Hepatocyte (in vitro differentiated cells): ENCODE measurements around the gene RRP12. TPM values are rescaled to one million over a fixed set of nuclear protein-coding genes. Genes with fewer than 3 reads are reported as not detected.

ENCODE experiments used
- DNase-seq: peaks from one replicate; pipeline ENCODE4 v3.0.0-alpha.2; 2016; ENCODE audit warnings: low spot score
- H2AFZ ChIP-seq: fragments of 200-600 bp; sonication (generic); 2 replicates; pipeline ENCODE4 v1.6.0; 2016; ENCODE audit warnings: antibody characterized with exemption, mild to moderate bottlenecking
- H3K27ac ChIP-seq: fragments of 200-600 bp; sonication (generic); 2 replicates; pipeline ENCODE4 v1.5.1; 2016; ENCODE audit warnings: mild to moderate bottlenecking
- H3K27me3 ChIP-seq: fragments of 200-600 bp; sonication (generic); 2 replicates; pipeline ENCODE4 v1.6.1; 2016
- H3K36me3 ChIP-seq: fragments of 200-600 bp; sonication (generic); replicated peaks from 2 replicates; pipeline ENCODE4 v1.5.1; 2016; ENCODE audit warnings: low read depth; ENCODE audit not compliant: insufficient read depth
- H3K4me1 ChIP-seq: fragments of 200-600 bp; sonication (generic); 2 replicates; pipeline ENCODE4 v1.5.1; 2016; ENCODE audit warnings: mild to moderate bottlenecking, moderate library complexity; ENCODE audit not compliant: insufficient read depth
- H3K4me2 ChIP-seq: fragments of 200-600 bp; sonication (generic); 2 replicates; pipeline ENCODE4 v1.6.0; 2016
- H3K4me3 ChIP-seq: fragments of 200-600 bp; sonication (generic); 2 replicates; pipeline ENCODE4 v1.5.1; 2016; ENCODE audit warnings: mild to moderate bottlenecking
- H3K79me2 ChIP-seq: fragments of 200-600 bp; sonication (generic); 2 replicates; pipeline ENCODE4 v1.6.0; 2017; ENCODE audit warnings: mild to moderate bottlenecking
- H3K9me2 ChIP-seq: fragments of 200-600 bp; sonication (generic); replicated peaks from 2 replicates; pipeline ENCODE4 v1.6.0; 2017; ENCODE audit warnings: mild to moderate bottlenecking; ENCODE audit not compliant: insufficient read depth
- H3K9me3 ChIP-seq: fragments of 200-600 bp; sonication (generic); 2 replicates; pipeline ENCODE4 v1.5.1; 2016; ENCODE audit warnings: low read depth, mild to moderate bottlenecking
- H4K20me1 ChIP-seq: fragments of 200-600 bp; sonication (generic); 2 replicates; pipeline ENCODE4 v1.6.0; 2016; ENCODE audit warnings: mild to moderate bottlenecking; ENCODE audit not compliant: insufficient read depth, poor library complexity, severe bottlenecking
- CTCF ChIP-seq: fragments of 200-600 bp; sonication (generic); IDR thresholded peaks from 2 replicates; pipeline ENCODE4 v1.5.1; 2016; ENCODE audit warnings: antibody characterized with exemption, mild to moderate bottlenecking; ENCODE audit not compliant: poor library complexity
- EZH2 ChIP-seq: fragments of 200-600 bp; sonication (generic); IDR thresholded peaks from 2 replicates; pipeline ENCODE4 v1.6.1; 2016; ENCODE audit warnings: antibody characterized with exemption, mild to moderate bottlenecking, borderline replicate concordance
- EZH2phosphoT487 ChIP-seq: fragments of 200-600 bp; sonication (generic); IDR thresholded peaks from one replicate; pipeline ENCODE4 v1.6.1; 2018; ENCODE audit warnings: antibody characterized with exemption, mild to moderate bottlenecking, low read depth, moderate library complexity; ENCODE audit not compliant: unreplicated experiment, severe bottlenecking
- WGBS: methylation state at CpG from one replicate; pipeline ENCODE4 v1.1.6; 2016; ENCODE audit warnings: low lambda C conversion rate; ENCODE audit errors: missing lambda C conversion rate; 5-methylcytosine and 5-hydroxymethylcytosine counted together
- polyA plus RNA-seq: library from polyadenylated mRNA; unstranded; fragments of >200 nt; fragmentation: Nextera tagmentation; extraction: Ambion mirVana; gene quantifications from 2 replicates; pipeline ENCODE4 v1.2.1, GENCODE V29; 2016
- total RNA-seq: library from RNA; depleted of rRNA; stranded (reverse); fragments of >200 nt; gene quantifications from 2 replicates; pipeline ENCODE4 v1.2.3, GENCODE V29; 2014

Gene RRP12
- total and polyA plus RNA-seq, 2 experiments from 2014 or later = 10.6 to 20.6 TPM

GRCh38 chr10:97327348-97328294 lies 73.5 kb downstream of the RRP12 start:
- H3K9me2 ChIP-seq = no peaks in the 10 kb centered on the region
- peak overlapping the region; percentile 51 for H3K4me2 ChIP-seq
- peak; percentile 37 for DNase-seq
- H3K9me3 ChIP-seq = no peaks in the 10 kb centered on the region
- peaks cover 36% of the 10 kb centered on the region for H3K79me2 ChIP-seq
- TF ChIP-seq CTCF = no peak
- TF ChIP-seq EZH2 = no peak
- TF ChIP-seq EZH2phosphoT487 = no peak
- no peaks in the 10 kb centered on the region for H3K36me3 ChIP-seq
- peak overlapping the region; percentile 72 for H3K27ac ChIP-seq
- peaks cover 33% of the 10 kb centered on the region for H3K4me1 ChIP-seq
- H2AFZ ChIP-seq = no peak overlapping the region
- H3K27me3 ChIP-seq = no peaks in the 10 kb centered on the region
- H4K20me1 ChIP-seq = no peaks in the 10 kb centered on the region
- no peak overlapping the region for H3K4me3 ChIP-seq
- WGBS = 36% methylated on average over 7 of the region's 7 CpGs

- no peak for TF ChIP-seq CTCF
- no peak for TF ChIP-seq EZH2
- H3K4me2 ChIP-seq = no peak overlapping the region
- no peak overlapping the region for H2AFZ ChIP-seq
- no peaks in the 10 kb centered on the region for H3K27me3 ChIP-seq
- DNase-seq = no peak
- H3K9me3 ChIP-seq = no peaks in the 10 kb centered on the region
- peaks cover 28% of the 10 kb centered on the region for H3K4me1 ChIP-seq
- 65% methylated on average over 9 of the region's 9 CpGs for WGBS
- H3K4me3 ChIP-seq = no peak overlapping the region
- H4K20me1 ChIP-seq = no peaks in the 10 kb centered on the region
- no peaks in the 10 kb centered on the region for H3K36me3 ChIP-seq
- peaks cover 31% of the 10 kb centered on the region for H3K79me2 ChIP-seq
- H3K27ac ChIP-seq = no peak overlapping the region
- no peaks in the 10 kb centered on the region for H3K9me2 ChIP-seq
Measured at GRCh38 chr10:97325754-97326153, 75.4 kb downstream of the RRP12 start.

GRCh38 chr10:97323501-97323900 lies 77.6 kb downstream of the RRP12 start:
- no peaks in the 10 kb centered on the region for H3K9me2 ChIP-seq
- no peaks in the 10 kb centered on the region for H3K9me3 ChIP-seq
- H3K79me2 ChIP-seq = peaks cover 20% of the 10 kb centered on the region
- H3K27me3 ChIP-seq = no peaks in the 10 kb centered on the region
- no peak overlapping the region for H3K4me3 ChIP-seq
- H3K4me1 ChIP-seq = peaks cover 27% of the 10 kb centered on the region
- TF ChIP-seq CTCF (no peak), EZH2phosphoT487 (no peak), EZH2 (no peak)
- no peaks in the 10 kb centered on the region for H4K20me1 ChIP-seq
- H3K36me3 ChIP-seq = no peaks in the 10 kb centered on the region
- no peak for DNase-seq
- no peak overlapping the region for H2AFZ ChIP-seq
- no peak overlapping the region for H3K27ac ChIP-seq
- no peak overlapping the region for H3K4me2 ChIP-seq
- 89% methylated on average over 4 of the region's 4 CpGs for WGBS
